Adrenal gland (tissue), 5 donors: ENCODE data around the gene CCNDBP1.

Source experiments
- POLR2A ChIP-seq, 2 donors: fragments of 450-650 bp; IDR thresholded peaks; one replicate each; pipeline ENCODE4 v1.6.1; 2017; ENCODE audit warnings: antibody characterized with exemption in 2 of 2, mild to moderate bottlenecking in 2 of 2, moderate library complexity in 1 of 2
- TF ChIP-seq, protein P1 (sequence below), 6 experiments: fragments of 450-650 bp in 4 of 6; fragments of 200-600 bp in 2 of 6; sonication (generic) in 1 of 6; IDR thresholded peaks; 1 replicate in 5 of 6; 2 replicates in 1 of 6; pipeline versions ENCODE4 v1.5.1 to v1.8.0; 2016 to 2021; ENCODE audit warnings: antibody characterized with exemption in 6 of 6, mild to moderate bottlenecking in 2 of 6, moderate library complexity in 1 of 6
- donor health status: DM: no; HTN: no; CAD: no.

DNA sequence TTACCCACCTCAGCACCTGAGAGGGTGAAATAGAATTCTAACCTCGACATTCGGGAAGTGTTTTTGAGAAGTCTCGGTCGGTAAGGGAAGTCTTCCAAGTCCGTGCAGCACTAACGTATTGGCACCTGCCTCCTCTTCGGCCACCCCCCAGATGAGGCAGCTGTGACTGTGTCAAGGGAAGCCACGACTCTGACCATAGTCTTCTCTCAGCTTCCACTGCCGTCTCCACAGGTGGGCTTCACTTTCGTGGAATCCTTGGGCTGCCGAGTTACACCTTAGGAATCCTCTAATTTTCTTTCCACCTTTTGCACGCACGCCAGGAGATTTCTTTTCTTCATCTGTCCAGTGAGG lies 775 bp downstream of the CCNDBP1 start:
- TF ChIP-seq, protein P1, sequence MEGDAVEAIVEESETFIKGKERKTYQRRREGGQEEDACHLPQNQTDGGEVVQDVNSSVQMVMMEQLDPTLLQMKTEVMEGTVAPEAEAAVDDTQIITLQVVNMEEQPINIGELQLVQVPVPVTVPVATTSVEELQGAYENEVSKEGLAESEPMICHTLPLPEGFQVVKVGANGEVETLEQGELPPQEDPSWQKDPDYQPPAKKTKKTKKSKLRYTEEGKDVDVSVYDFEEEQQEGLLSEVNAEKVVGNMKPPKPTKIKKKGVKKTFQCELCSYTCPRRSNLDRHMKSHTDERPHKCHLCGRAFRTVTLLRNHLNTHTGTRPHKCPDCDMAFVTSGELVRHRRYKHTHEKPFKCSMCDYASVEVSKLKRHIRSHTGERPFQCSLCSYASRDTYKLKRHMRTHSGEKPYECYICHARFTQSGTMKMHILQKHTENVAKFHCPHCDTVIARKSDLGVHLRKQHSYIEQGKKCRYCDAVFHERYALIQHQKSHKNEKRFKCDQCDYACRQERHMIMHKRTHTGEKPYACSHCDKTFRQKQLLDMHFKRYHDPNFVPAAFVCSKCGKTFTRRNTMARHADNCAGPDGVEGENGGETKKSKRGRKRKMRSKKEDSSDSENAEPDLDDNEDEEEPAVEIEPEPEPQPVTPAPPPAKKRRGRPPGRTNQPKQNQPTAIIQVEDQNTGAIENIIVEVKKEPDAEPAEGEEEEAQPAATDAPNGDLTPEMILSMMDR (IDR thresholded peaks at IDR 0.05): no peak
- no peak for TF ChIP-seq POLR2A (IDR thresholded peaks at IDR 0.05)
